Stimulated activated CD4-positive, alpha-beta T cell treated with anti-CD3 and anti-CD28 coated beads, Interleukin-4, amount 100 ng/mL, for 24 hours (primary cell): ENCODE measurements around the gene TBX21.

Experiments used
- DNase-seq: peaks from one replicate; pipeline ENCODE4 v3.0.0-alpha.2; 2020

Gene TBX21

GRCh38 chr17:47733047-47733673 is at the start of gene TBX21:
TSS of gene TBX21 (plus strand) at chr17:47733236. CDS start at chr17:47733455, 219 bp downstream.
- peak; percentile 91 for DNase-seq

- no peak for DNase-seq
These were observed 49.0 kb upstream of the TBX21 start for GRCh38 chr17:47684025-47684424.

GRCh38 chr17:47684535-47685193 is 48.4 kb upstream of the TBX21 start:
- DNase-seq: no peak

- no peak for DNase-seq
These were observed 47.3 kb upstream of the TBX21 start for GRCh38 chr17:47685556-47686275.

- no peak for DNase-seq
These were observed 46.8 kb upstream of the TBX21 start for GRCh38 chr17:47686276-47686635.

GRCh38 chr17:47686664-47687327 is 46.2 kb upstream of the TBX21 start:
- no peak for DNase-seq

GRCh38 chr17:47687328-47687690 is 45.7 kb upstream of the TBX21 start:
- DNase-seq: no peak

GRCh38 chr17:47687748-47688147 is 45.3 kb upstream of the TBX21 start:
- DNase-seq: no peak

GRCh38 chr17:47690121-47690520 is 42.9 kb upstream of the TBX21 start:
- DNase-seq: no peak

GRCh38 chr17:47692137-47692894 is 40.7 kb upstream of the TBX21 start:
- no peak for DNase-seq

GRCh38 chr17:47692895-47693730 is 39.9 kb upstream of the TBX21 start:
- DNase-seq: no peak

GRCh38 chr17:47693731-47694580 is 39.1 kb upstream of the TBX21 start, which contains the start of gene TBKBP1:
TSS of gene TBKBP1 (plus strand) at chr17:47694161. CDS start at chr17:47696113, 1,952 bp downstream.
- DNase-seq: peak; percentile 54

- peak; percentile 63 for DNase-seq
These were observed 38.2 kb upstream of the TBX21 start for GRCh38 chr17:47694581-47695428.

- no peak for DNase-seq
These were observed 37.3 kb upstream of the TBX21 start for GRCh38 chr17:47695429-47696376.

- no peak for DNase-seq
These were observed 36.1 kb upstream of the TBX21 start for GRCh38 chr17:47696717-47697642.

GRCh38 chr17:47697906-47698711 is 34.9 kb upstream of the TBX21 start:
- no peak for DNase-seq
